GM11168 (cell line): Measurements from ENCODE around the gene TMCC3.

ENCODE experiments used
- in situ Hi-C: fragments of 300-500 bp; cut with MboI; formaldehyde crosslinking; loops from one replicate; pipeline ENCODE4 v1.12.0; 2022; ENCODE audit warnings: low sequenced_read_pairs; ENCODE audit not compliant: unreplicated experiment

TMCC3 gene

GRCh38 chr12:94545935-94546771 is 104.2 kb downstream of the TMCC3 start:
- in situ Hi-C loops, result loop anchor here (10.0 kb wide), 1 partner anchor 219 kb away; no protein-coding TSS in a partner anchor

- in situ Hi-C loops, result loop anchor here (10.0 kb wide), 1 partner anchor 220 kb away; no protein-coding TSS in a partner anchor
These were observed 106.0 kb downstream of the TMCC3 start for GRCh38 chr12:94544355-94544754.

- in situ Hi-C loops, result no loop called here
These were observed 112.0 kb downstream of the TMCC3 start for GRCh38 chr12:94538318-94538717.

- in situ Hi-C loops, result no loop called here
These were observed 114.1 kb downstream of the TMCC3 start for GRCh38 chr12:94536040-94536965.

- in situ Hi-C loops, result no loop called here
These were observed 114.8 kb downstream of the TMCC3 start for GRCh38 chr12:94535510-94535921.

GRCh38 chr12:94534774-94535509 is 115.4 kb downstream of the TMCC3 start:
- in situ Hi-C loops, result loop anchor here (5.0 kb wide), 1 partner anchor 398 kb away; no protein-coding TSS in a partner anchor

- in situ Hi-C loops, result loop anchor here (5.0 kb wide), 1 partner anchor 397 kb away; no protein-coding TSS in a partner anchor
These were observed 116.1 kb downstream of the TMCC3 start for GRCh38 chr12:94534278-94534677.

- in situ Hi-C loops, result loop anchor here (5.0 kb wide), 1 partner anchor 395 kb away; no protein-coding TSS in a partner anchor
These were observed 117.6 kb downstream of the TMCC3 start for GRCh38 chr12:94532490-94533422.

GRCh38 chr12:94531196-94531720 is 119.1 kb downstream of the TMCC3 start:
- in situ Hi-C loops, result loop anchor here (5.0 kb wide), 1 partner anchor 394 kb away; no protein-coding TSS in a partner anchor

- in situ Hi-C loops, result loop anchor here (10.0 kb wide), 1 partner anchor 201 kb away; no protein-coding TSS in a partner anchor
These were observed 124.4 kb downstream of the TMCC3 start for GRCh38 chr12:94525951-94526350.
